ENCODE measurements around the gene PLOD2. TPM values are rescaled to one million over a fixed set of nuclear protein-coding genes. Genes with fewer than 3 reads are reported as not detected.

Gene PLOD2
- total RNA-seq, 1 experiment from 2014 or later = 19.3 TPM

DNA sequence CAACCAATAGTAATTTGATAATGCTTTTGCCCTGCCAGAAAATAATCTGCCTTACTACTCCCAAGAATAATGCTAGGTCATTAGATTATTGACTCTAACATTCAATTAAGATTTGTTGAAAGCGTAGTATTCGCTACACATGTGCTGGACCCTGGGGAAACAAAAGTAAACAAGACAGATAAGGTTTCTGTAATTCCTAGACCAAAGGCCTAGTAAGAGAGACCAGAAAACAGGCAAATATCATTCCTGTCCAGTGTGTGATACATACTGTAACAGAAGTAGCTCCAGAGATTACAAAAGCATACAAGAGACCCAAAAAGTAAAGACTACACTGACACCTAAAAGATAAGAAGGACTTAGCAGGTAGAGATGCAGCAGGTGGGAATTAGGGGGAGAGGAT lies 60.8 kb downstream of the PLOD2 start:
- DNase-seq = no peak
- H3K27ac ChIP-seq (ENCODE audit: insufficient read length, low read depth, low read length) = no peak overlapping the region
- H2AFZ ChIP-seq (ENCODE audit: low read length) = no peak overlapping the region
- Mint-ChIP-seq H3K27ac (peak overlapping the region in 1 of 3 experiments; percentile 44; a peak in 1 of 7 replicates), H3K27me3 (ENCODE audit: low read depth) (no peaks in the 10 kb centered on the region), H3K4me3 (no peak overlapping the region), H3K36me3 (ENCODE audit: insufficient read depth in 1 of 3, low read depth in 3 of 3) (peaks cover 3 to 12% (median 4%) of the 10 kb centered on the region in 3 experiments; a peak in 5 of 7 replicates), H3K4me1 (peaks cover 17 to 19% of the 10 kb centered on the region in 2 experiments), H3K9me3 (peaks cover 0 to 3% of the 10 kb centered on the region in 2 experiments; a peak in 3 of 5 replicates)
- H3K23me2 ChIP-seq (ENCODE audit: insufficient read length, low read depth, low read length, poor library complexity, severe bottlenecking) = no peaks in the 10 kb centered on the region
- H3K4me2 ChIP-seq (ENCODE audit: insufficient read depth, insufficient read length, low read length) = no peak overlapping the region
- TF ChIP-seq, protein P1, sequence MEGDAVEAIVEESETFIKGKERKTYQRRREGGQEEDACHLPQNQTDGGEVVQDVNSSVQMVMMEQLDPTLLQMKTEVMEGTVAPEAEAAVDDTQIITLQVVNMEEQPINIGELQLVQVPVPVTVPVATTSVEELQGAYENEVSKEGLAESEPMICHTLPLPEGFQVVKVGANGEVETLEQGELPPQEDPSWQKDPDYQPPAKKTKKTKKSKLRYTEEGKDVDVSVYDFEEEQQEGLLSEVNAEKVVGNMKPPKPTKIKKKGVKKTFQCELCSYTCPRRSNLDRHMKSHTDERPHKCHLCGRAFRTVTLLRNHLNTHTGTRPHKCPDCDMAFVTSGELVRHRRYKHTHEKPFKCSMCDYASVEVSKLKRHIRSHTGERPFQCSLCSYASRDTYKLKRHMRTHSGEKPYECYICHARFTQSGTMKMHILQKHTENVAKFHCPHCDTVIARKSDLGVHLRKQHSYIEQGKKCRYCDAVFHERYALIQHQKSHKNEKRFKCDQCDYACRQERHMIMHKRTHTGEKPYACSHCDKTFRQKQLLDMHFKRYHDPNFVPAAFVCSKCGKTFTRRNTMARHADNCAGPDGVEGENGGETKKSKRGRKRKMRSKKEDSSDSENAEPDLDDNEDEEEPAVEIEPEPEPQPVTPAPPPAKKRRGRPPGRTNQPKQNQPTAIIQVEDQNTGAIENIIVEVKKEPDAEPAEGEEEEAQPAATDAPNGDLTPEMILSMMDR (conservative IDR thresholded peaks at IDR 0.05) = no peak
- no peaks in the 10 kb centered on the region for H3K27me3 ChIP-seq (ENCODE audit: insufficient read depth, low read length)
- H3K79me1 ChIP-seq (ENCODE audit: insufficient read depth, low read depth, low read length, poor library complexity, severe bottlenecking) = no peaks in the 10 kb centered on the region
- no peak overlapping the region for H2BK12ac ChIP-seq (ENCODE audit: insufficient read length, low read depth, low read length)
- H3T11ph ChIP-seq (ENCODE audit: low read length) = no peak overlapping the region
- no CpG with 5 or more reads among the region's 2 CpGs for WGBS (ENCODE audit: extremely low coverage, insufficient read length, low lambda C conversion rate)
- no peaks in the 10 kb centered on the region for H3K9me3 ChIP-seq (ENCODE audit: control insufficient read depth, low read depth, low read length)
- peaks cover 10% of the 10 kb centered on the region for H3K4me1 ChIP-seq (ENCODE audit: insufficient read depth, low read length)
- no peak overlapping the region for H3K56ac ChIP-seq (ENCODE audit: insufficient read length, low read depth, low read length)
- no peak overlapping the region for H4K5ac ChIP-seq (ENCODE audit: insufficient read length, low read depth, low read length)
- no peak overlapping the region for H4K91ac ChIP-seq (ENCODE audit: insufficient read length, low read depth, low read length)
- H3K79me2 ChIP-seq (ENCODE audit: insufficient read depth, low read length) = no peaks in the 10 kb centered on the region
- no peak overlapping the region for H2BK120ac ChIP-seq (ENCODE audit: low read depth, low read length, poor library complexity, severe bottlenecking)
- H2BK15ac ChIP-seq (ENCODE audit: low read depth, low read length) = no peak overlapping the region
- no peak overlapping the region for H2BK20ac ChIP-seq (ENCODE audit: low read depth, low read length, poor library complexity, severe bottlenecking)
- H3K18ac ChIP-seq (ENCODE audit: insufficient read length, low read depth, low read length) = no peak overlapping the region
- no peaks in the 10 kb centered on the region for H4K20me1 ChIP-seq (ENCODE audit: control insufficient read depth, insufficient read depth, insufficient read length)
- H3K23ac ChIP-seq (ENCODE audit: insufficient read length, low read depth, low read length) = no peak overlapping the region
- H3K14ac ChIP-seq (ENCODE audit: insufficient read depth, low read length) = no peak overlapping the region
- no peak overlapping the region for H3K9ac ChIP-seq (ENCODE audit: extremely low read depth, insufficient read length, low read length)
- no peak overlapping the region for H4K8ac ChIP-seq (replicated peaks; ENCODE audit: insufficient read length, low read depth, low read length)
- H2AK5ac ChIP-seq (ENCODE audit: insufficient read length, low read length) = no peak overlapping the region
- H3K4ac ChIP-seq (ENCODE audit: low read depth, low read length) = no peak overlapping the region
- H2BK5ac ChIP-seq (ENCODE audit: insufficient read length, low read length) = no peak overlapping the region

All from H9 (cell line).